Dendritic cell treated with granulocyte-macrophage colony-stimulating factor and Interleukin-4, amounts not matched to agents 40 ng/mL and 50 ng/mL, for 4 days (primary cell): ENCODE results near the gene TRMT1.

Experiments used
- H3K27ac Mint-ChIP-seq: one replicate; pipeline ENCODE4 v1.8.0; 2022; ENCODE audit warnings: mild to moderate bottlenecking, mixed read lengths
- H3K27me3 Mint-ChIP-seq: one replicate; pipeline ENCODE4 v1.8.0; 2022; ENCODE audit warnings: mild to moderate bottlenecking, mixed read lengths
- H3K36me3 Mint-ChIP-seq: one replicate; pipeline ENCODE4 v1.8.0; 2022; ENCODE audit warnings: low read depth, mixed read lengths
- H3K4me1 Mint-ChIP-seq: one replicate; pipeline ENCODE4 v1.8.0; 2022; ENCODE audit warnings: low read depth, mixed read lengths
- H3K4me3 Mint-ChIP-seq: one replicate; pipeline ENCODE4 v1.8.0; 2022; ENCODE audit warnings: mild to moderate bottlenecking, moderate library complexity, mixed read lengths
- H3K9me3 Mint-ChIP-seq: one replicate; pipeline ENCODE4 v1.8.0; 2022; ENCODE audit warnings: mixed read lengths
- intact Hi-C: fragments of 100-400 bp; cut with micrococcal nuclease; formaldehyde crosslinking; loops from one replicate; pipeline ENCODE4 v1.15.0; 2022

The TRMT1 gene

GRCh38 chr19:13089857-13090507, 26.6 kb downstream of the TRMT1 start:
- intact Hi-C loops, result no loop called here
- peaks cover 5% of the 10 kb centered on the region for H3K27me3 Mint-ChIP-seq
- H3K4me3 Mint-ChIP-seq, result no peak overlapping the region
- H3K9me3 Mint-ChIP-seq, result no peaks in the 10 kb centered on the region
- no peaks in the 10 kb centered on the region for H3K36me3 Mint-ChIP-seq
- H3K27ac Mint-ChIP-seq, result no peak overlapping the region
- H3K4me1 Mint-ChIP-seq, result peaks cover 34% of the 10 kb centered on the region

DNA sequence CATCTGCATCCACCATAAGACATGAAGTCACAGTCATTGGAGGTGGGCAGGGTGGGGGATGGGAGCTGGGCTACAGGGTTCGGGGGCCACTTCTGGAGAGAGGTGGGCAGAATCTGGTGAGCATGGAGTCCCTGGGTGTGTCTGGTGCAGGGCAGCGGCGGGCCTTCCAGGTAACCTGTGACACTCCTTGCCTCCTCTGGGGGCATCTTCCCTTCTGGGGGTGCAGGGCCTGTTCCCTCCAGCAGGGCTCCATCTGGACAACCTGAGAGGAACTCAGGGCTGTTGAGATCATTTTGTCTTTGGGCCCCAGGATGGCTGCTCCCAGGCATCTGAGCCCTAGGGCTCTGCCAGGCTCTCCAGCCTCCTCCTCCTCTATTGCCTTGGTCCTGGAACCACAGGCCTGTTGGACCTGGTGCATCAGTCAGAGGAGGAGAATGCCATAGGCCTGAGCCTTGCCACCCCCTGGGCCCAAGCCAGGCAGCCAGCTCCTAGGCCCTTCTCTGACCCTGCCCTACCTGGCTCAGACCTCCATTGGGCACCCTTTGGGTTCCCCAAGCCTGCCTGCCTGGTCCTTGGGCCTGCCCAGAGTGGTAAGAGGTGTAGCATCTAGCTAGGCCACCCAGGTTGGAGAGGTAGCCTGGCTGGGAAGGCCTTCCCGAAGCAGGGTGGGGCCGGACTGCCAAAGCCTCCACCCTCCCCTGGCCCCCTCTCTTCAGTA, 27.2 kb downstream of the TRMT1 start:
- H3K4me3 Mint-ChIP-seq, result no peak overlapping the region
- H3K27me3 Mint-ChIP-seq, result peaks cover 7% of the 10 kb centered on the region
- no peaks in the 10 kb centered on the region for H3K36me3 Mint-ChIP-seq
- no peak overlapping the region for H3K27ac Mint-ChIP-seq
- intact Hi-C loops, result no loop called here
- H3K4me1 Mint-ChIP-seq, result peaks cover 27% of the 10 kb centered on the region
- H3K9me3 Mint-ChIP-seq, result no peaks in the 10 kb centered on the region

DNA sequence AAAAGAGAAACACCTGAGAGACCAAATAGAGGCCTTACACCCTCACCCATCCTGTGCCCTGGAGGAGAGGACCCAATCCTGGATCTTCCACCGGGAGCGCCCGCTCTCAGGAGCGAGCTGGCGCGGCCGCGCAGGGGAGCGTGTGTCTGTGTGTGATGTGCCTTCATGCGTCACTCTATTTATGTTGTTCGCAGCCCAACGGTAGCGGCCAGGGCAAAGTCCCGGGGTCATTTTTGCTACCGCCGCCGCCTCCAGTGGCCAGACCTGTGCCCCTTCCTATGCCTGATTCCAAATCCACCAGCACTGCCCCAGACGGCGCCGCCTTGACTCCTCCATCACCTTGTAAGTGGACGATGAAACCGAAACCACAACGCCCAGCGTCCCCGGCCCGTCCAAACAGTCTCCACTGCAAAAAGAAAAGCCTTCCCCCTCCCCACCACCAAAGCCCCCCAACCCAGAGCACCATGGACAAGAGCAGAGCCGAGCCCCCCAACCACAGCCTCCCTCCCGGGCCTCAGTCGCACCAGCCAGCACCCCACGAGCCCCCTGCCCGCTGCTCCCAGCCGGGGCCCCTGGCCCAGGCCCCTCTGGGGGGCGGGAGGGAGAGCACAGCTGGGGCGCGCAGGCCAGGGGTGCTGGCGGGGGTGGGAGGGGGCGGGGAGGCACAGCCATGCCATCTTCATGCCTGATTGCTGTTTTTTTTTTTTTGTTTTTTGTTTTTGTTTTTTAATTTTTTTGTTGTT, 28.6 kb downstream of the TRMT1 start:
- H3K4me1 Mint-ChIP-seq, result peaks cover 21% of the 10 kb centered on the region
- H3K36me3 Mint-ChIP-seq, result no peaks in the 10 kb centered on the region
- H3K4me3 Mint-ChIP-seq, result no peak overlapping the region
- intact Hi-C loops, result no loop called here
- no peak overlapping the region for H3K27ac Mint-ChIP-seq
- H3K9me3 Mint-ChIP-seq, result no peaks in the 10 kb centered on the region
- peaks cover 7% of the 10 kb centered on the region for H3K27me3 Mint-ChIP-seq

DNA sequence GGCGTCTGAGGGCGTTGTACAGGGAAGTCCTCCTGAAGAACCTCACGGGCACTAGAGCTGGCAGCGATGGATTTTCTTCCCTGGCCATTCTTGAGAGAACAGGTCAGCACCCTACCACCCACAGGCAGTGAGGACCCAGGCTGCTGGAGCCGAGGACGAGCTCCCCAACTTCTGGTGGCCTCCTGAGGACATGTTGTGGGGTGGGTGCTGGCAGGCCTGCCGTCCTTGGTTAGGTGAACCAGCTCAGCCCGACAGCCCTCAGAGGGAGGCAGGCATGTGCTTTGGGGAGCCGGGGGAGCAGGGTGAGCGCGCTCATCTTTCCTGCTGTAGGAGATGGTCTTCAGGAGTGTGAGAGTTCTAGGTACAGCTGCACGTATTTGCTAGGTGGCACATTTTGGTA, 29.2 kb downstream of the TRMT1 start:
- no peak overlapping the region for H3K27ac Mint-ChIP-seq

DNA sequence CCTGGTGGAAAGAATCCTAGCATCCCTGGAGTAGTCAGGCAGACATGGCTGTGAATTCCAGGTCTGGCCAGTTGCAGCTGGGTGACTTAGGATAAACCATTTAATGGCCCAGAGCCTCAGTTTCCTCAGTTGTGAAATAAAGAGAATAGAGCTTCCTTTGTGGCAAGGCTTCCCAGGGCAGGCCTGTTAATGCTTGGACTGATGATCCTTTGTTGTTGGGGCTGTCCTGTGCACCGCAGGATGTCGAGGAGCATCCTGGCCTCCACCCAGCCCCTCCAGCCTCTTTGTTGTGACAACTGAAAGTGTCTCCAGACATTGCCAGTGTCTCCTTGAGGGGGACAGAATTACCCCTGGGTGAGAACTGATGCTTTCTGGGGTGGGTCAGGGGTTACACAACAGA, 30.2 kb downstream of the TRMT1 start:
- H3K9me3 Mint-ChIP-seq, result no peaks in the 10 kb centered on the region
- H3K4me3 Mint-ChIP-seq, result no peak overlapping the region
- no peaks in the 10 kb centered on the region for H3K36me3 Mint-ChIP-seq
- peaks cover 6% of the 10 kb centered on the region for H3K27me3 Mint-ChIP-seq
- H3K27ac Mint-ChIP-seq, result no peak overlapping the region
- intact Hi-C loops, result no loop called here
- peaks cover 15% of the 10 kb centered on the region for H3K4me1 Mint-ChIP-seq

More for the DNA sequence above, 29.2 kb downstream of the TRMT1 start:
- Mint-ChIP-seq H3K4me1 (peaks cover 21% of the 10 kb centered on the region), H3K4me3 (no peak overlapping the region), H3K36me3 (no peaks in the 10 kb centered on the region), H3K27me3 (peaks cover 7% of the 10 kb centered on the region), H3K9me3 (no peaks in the 10 kb centered on the region)
- intact Hi-C loops, result no loop called here

- H3K27ac Mint-ChIP-seq, result no peak overlapping the region
- peaks cover 5% of the 10 kb centered on the region for H3K27me3 Mint-ChIP-seq
- peaks cover 12% of the 10 kb centered on the region for H3K4me1 Mint-ChIP-seq
- no peak overlapping the region for H3K4me3 Mint-ChIP-seq
- no peaks in the 10 kb centered on the region for H3K9me3 Mint-ChIP-seq
- intact Hi-C loops, result no loop called here
- H3K36me3 Mint-ChIP-seq, result no peaks in the 10 kb centered on the region
Measured at GRCh38 chr19:13085666-13086065, 30.9 kb downstream of the TRMT1 start.

- Mint-ChIP-seq H3K27ac (no peak overlapping the region), H3K9me3 (no peaks in the 10 kb centered on the region), H3K4me3 (no peak overlapping the region), H3K27me3 (peaks cover 8% of the 10 kb centered on the region), H3K4me1 (peaks cover 25% of the 10 kb centered on the region), H3K36me3 (no peaks in the 10 kb centered on the region)
- intact Hi-C loops, result no loop called here
Measured at GRCh38 chr19:13083627-13084026, 32.9 kb downstream of the TRMT1 start.

- Mint-ChIP-seq H3K27ac (no peak overlapping the region), H3K36me3 (no peaks in the 10 kb centered on the region), H3K9me3 (no peaks in the 10 kb centered on the region), H3K27me3 (peaks cover 9% of the 10 kb centered on the region), H3K4me3 (no peak overlapping the region), H3K4me1 (peaks cover 25% of the 10 kb centered on the region)
- intact Hi-C loops, result no loop called here
Measured at GRCh38 chr19:13083008-13083404, 33.5 kb downstream of the TRMT1 start.

DNA sequence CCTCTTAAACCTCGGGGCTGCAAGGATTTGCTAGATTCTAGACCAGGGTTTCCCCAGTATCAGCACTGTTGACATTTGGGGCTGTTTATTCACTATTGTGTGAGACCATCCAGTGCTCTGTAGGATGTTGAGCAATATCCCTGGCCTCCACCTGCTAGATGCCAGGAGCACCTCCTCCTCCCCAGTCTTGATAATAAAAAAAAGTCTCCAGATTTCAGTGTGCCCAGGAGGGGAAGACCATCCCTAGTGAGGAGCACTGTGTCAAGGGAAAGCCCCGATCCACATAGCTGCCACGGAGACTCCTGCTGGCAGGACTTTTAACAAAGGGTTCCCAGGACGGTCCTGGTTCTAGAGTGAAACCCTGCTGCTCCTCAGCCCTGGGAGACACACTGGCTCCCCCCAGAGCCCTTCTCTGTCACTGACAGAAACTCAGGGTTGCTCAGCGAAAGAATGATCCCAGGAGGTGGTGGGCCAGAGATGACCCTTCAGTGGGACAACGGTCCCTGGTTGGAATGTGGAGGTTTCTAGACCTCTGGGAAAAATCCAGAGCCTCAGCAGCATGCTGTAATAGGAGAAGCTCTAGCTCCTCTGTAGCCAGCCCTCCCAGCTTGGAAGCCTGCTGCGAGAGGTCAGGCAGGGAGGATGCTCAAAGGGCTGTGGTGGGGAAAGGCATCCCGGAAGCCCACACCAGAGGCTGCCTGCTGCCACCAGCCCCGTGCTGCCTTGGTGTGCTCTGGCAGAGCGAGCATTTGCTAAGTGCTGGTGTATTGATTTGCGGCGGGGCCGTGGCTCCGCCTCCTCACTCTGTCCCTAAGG, 34.1 kb downstream of the TRMT1 start:
- intact Hi-C loops, result no loop called here
- Mint-ChIP-seq H3K27me3 (peaks cover 13% of the 10 kb centered on the region), H3K4me3 (no peak overlapping the region), H3K36me3 (no peaks in the 10 kb centered on the region), H3K9me3 (no peaks in the 10 kb centered on the region), H3K27ac (no peak overlapping the region), H3K4me1 (peaks cover 25% of the 10 kb centered on the region)

DNA sequence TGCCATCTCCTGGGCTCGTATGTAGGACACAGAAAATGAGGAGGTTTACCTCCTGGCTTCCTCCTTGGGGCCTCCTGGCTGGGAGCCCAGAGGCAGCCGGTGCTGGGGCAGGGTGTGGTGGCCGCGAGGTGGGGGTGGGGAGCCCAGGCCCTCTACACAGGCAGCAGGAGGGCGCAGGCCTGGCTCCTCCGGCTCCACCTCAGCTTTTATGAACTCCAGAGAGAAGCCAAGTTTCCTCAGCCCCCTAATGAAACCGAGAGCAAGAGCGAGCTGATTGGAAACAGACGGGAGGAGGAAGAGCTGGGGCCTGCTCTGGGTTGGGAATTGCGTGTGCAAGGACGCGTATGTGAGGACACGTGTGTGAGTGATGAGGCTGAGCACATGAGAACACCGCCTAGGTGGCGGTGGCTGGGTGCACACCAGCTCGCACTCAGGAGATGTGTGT, 37.0 kb downstream of the TRMT1 start:
- intact Hi-C loops, result no loop called here
- Mint-ChIP-seq H3K36me3 (no peaks in the 10 kb centered on the region), H3K9me3 (no peaks in the 10 kb centered on the region), H3K4me3 (no peak overlapping the region), H3K27ac (peak overlapping the region; percentile 7), H3K27me3 (peaks cover 16% of the 10 kb centered on the region), H3K4me1 (peaks cover 18% of the 10 kb centered on the region)

DNA sequence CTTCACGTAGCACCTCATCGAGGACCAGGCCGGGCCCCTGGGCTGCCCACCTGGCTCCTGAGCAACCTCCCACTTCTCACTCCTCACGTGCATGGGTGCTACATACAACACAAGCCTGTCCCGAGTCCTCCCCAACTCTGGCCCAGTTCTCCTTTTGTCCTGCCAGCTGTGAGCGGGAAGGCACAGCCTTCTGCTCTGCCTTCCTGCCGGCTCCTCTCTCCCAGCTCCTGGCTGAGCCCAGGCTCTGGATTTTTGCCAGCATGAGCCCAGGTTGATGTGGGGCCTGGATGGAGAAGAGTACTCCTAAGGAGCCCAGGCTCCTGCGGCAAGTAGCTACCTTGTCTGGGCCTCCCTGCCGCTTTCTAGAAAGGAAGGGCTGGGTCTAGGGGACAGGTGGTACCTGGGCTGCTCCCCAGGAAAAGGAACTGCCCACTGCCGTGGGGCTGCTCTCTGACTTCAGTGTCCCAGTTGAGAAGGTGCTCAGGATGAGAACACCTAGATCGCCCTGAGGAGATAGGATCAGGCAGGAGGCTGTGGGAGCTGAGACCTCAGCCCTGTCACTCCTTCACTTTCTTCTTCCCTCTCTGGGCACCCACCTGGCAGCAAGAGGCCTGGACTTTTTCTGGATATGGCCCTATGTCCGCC, 37.5 kb downstream of the TRMT1 start:
- Mint-ChIP-seq H3K27ac (peak overlapping the region; percentile 7), H3K4me1 (peaks cover 18% of the 10 kb centered on the region), H3K27me3 (peaks cover 14% of the 10 kb centered on the region), H3K4me3 (no peak overlapping the region), H3K36me3 (no peaks in the 10 kb centered on the region), H3K9me3 (no peaks in the 10 kb centered on the region)
- intact Hi-C loops, result no loop called here

DNA sequence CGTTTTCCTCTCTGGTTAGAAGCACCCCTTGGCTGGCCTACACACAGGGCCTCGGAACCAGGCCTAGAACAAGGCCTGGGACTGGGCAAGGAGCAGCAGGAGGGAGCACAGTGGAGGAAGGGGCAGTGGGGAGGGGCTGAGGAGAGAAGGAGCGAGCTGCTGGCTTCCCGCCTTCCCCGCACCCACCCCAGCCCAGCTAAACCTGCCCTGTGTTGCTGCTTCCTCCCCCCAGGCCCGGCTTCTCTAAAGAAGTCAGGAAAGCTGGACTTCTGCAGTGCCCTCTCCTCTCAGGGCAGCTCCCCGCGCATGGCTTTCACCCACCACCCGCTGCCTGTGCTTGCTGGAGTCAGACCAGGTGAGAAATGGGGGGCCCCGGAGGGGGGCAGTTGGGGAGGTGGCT, 38.2 kb downstream of the TRMT1 start:
- Mint-ChIP-seq H3K27me3 (peaks cover 14% of the 10 kb centered on the region), H3K27ac (no peak overlapping the region), H3K36me3 (no peaks in the 10 kb centered on the region)

DNA sequence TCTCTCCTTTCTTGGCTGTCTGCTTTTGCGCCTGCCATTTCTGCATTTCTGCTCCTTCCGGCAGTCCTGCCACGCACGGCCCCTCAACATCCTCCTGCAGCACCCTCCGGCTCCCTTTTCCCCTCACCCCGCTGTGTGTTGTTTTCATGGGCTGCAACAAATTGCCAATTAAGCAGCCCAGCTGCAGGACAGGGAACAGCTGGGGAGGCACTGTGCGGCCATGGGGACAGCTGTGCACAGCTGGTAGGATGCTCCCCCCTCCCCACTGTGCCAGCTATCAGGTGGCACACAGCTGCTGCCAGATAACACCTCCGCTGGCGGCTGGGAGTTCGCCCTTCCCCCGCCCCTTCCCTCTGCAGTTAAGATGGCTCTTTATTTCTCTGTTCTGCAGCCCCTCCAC, 39.3 kb downstream of the TRMT1 start:
- H3K4me1 Mint-ChIP-seq, result peaks cover 18% of the 10 kb centered on the region
- H3K27ac Mint-ChIP-seq, result no peak overlapping the region
- intact Hi-C loops, result no loop called here
- H3K4me3 Mint-ChIP-seq, result no peak overlapping the region
- H3K9me3 Mint-ChIP-seq, result no peaks in the 10 kb centered on the region
- H3K27me3 Mint-ChIP-seq, result peaks cover 14% of the 10 kb centered on the region
- H3K36me3 Mint-ChIP-seq, result no peaks in the 10 kb centered on the region

More for the DNA sequence above, 38.2 kb downstream of the TRMT1 start:
- Mint-ChIP-seq H3K9me3 (no peaks in the 10 kb centered on the region), H3K4me1 (peaks cover 18% of the 10 kb centered on the region), H3K4me3 (no peak overlapping the region)
- intact Hi-C loops, result no loop called here
